MV-4-11 (cell line): ENCODE measurements around the gene SMIM33.
"Not testable (repeated sequence)": the region's sequence is repeated elsewhere in the genome, so short reads cannot be mapped to it uniquely, and the experiment has no call there.

Experiments
- DNase-seq: peaks from one replicate; lab custom pipeline; 2025; lab: John Stamatoyannopoulos, UW

The SMIM33 gene

DNA sequence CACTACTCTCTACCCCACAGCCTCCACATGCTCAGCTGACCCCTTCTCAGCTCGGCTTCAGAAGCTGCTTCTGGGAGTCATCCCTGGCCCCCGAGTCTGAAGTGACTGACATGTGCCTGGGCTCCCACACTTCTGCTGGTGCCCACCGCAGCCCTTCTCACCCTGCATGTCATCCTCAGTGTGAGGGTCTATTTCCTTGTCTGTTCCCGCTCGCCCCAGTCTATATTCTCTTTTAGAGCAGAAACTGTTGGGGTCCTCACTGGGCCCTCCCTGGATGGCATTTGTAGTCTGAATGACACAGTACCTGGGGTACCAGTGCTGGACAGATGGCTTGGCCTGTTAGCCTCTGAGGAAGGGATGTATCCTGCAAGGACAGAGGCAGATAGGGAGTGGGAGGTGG is 13.6 kb upstream of the SMIM33 start:
- no peak for DNase-seq

DNA sequence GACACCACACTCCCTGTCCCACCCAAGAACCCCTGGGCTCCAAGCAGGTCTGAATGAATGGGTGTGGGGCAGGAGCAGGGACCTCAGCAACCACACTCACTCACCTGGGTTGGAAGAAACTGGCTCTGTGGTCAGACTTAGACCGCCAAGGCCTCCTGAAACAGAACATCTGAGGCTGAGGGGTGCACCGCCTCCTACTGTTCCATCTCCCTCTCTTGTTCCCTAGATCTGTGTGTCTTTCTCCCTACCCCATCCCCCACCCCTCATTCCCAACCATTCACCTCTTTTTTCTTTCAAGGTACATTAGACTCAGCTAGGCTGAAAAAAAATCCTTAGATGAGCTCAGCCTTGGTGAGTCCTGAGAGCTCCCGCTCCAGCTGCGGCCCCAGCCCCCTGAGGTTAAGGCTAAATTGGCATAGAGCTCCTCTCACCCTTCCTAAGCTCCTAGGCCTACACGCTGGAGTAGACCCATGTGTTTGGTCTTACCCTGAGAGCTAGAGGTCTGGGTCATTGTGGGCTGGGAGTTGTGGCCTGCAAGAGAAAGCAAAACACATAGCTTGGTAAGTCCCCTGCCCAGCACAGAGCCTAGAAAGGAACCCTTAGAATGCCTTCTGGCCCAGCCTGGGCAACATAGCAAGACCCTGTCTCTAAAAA is 13.0 kb upstream of the SMIM33 start:
- no peak for DNase-seq

DNA sequence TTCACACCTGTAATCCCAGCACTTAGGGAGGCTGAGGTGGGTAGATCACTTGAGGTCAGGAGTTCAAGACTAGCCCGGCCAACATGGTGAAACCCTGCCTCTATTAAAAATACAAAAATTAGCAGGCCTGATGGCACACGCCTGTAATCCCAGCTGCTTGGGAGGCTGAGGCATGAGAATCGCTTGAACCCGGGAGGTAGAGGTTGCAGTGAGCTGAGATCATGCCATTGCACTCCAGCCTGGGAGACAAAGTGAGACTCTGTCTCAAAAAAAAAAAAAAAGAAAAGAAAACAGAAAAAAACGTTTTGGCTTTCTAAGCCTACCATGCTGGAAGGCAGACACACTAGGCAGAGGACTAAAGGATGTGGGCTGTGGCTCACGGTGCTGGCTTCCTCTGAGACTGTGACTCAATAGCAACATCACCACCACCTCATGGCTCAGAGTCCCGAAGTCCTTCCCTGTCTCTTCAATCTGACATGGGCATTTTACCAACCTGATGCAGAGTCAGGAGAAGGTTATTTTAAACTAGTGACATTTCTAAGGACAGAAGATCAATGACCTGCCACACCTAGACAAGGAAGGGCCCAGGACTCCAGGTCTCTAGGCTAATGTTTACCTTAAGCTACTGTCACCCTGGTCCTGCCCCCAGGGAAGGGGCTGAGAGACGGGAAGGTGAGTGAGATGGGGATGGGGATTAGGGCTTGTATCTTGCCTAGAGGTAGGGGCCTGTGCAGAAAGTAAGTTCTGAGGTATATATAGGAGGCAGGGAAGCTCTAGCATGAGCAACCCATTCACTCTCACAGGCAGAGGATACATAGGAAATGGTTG is 12.0 kb upstream of the SMIM33 start:
- DNase-seq, result peak; percentile 83

DNA sequence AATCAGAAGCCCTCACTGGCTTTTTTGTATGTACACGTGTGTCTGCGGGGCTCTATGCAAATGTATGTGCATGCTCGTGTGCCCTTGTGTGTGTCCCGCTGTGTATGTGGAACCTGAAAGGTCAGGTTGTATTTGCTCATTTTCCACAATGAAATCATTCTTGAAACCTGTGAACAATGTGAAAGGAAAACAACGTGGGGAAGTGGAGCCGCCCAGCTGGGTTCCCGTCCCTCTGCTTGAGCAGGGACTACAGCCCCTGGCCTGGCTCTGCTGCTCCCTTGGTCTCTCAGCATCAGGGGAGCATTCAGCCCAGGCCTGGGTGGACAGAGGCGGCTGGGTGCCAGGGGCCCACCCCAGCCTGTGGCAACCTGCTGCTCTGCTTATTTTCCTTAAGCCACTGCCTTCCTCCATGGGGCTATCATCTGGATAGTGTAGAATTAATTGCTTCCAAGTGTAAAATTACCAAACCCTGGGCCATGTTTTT is 11.3 kb upstream of the SMIM33 start:
- DNase-seq, result no peak

DNA sequence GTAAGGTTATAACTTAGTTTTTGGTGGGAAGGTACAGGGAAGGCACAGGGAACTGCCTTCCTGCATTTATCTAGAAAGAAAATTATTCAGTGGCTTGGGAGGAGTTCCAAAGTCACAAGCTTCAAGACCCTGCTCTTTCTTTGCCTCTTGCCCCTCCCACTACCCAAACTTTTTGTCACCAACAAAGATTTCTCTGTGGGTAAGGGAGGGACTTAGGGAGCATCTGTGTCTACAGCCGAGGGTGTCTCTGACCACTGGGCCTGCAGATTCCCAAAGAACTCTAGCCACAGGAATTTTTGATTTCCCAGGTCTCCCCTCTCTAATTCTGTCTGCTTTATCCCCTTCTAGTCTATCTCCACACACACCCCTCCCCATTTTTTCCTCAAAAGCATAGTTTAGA is 10.3 kb upstream of the SMIM33 start:
- DNase-seq, result no peak

GRCh38 chr5:139461176-139461575 is 9.6 kb upstream of the SMIM33 start:
- no peak for DNase-seq

DNA sequence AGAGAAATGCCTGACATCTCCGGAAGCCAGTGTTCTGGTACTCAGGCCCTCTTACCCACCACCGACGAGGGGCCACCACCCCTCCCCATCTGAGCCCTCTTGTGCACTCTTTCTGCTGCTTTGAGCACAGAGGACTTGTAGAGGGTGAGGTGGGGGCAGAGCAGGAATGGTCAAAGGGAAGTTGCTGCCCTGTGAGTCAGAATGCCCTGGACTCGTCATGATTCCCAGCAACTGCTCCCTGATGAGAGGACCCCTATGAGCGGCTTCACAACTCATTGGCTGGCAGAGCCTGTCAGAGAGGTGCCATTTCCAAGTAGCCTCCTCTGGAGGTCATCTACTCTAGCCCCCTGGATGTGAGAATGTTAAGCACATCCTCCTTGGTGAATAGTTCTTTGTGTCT is 9.1 kb upstream of the SMIM33 start:
- no peak for DNase-seq

GRCh38 chr5:139462586-139463276 is 8.1 kb upstream of the SMIM33 start, which contains the start of gene ECSCR:
ECSCR (minus strand) TSS chr5:139462743; CDS start chr5:139462670, 73 bp downstream.
- no peak for DNase-seq

- DNase-seq, result peak; percentile 82
Observed at GRCh38 chr5:139468421-139468931, 2.3 kb upstream of the SMIM33 start.

DNA sequence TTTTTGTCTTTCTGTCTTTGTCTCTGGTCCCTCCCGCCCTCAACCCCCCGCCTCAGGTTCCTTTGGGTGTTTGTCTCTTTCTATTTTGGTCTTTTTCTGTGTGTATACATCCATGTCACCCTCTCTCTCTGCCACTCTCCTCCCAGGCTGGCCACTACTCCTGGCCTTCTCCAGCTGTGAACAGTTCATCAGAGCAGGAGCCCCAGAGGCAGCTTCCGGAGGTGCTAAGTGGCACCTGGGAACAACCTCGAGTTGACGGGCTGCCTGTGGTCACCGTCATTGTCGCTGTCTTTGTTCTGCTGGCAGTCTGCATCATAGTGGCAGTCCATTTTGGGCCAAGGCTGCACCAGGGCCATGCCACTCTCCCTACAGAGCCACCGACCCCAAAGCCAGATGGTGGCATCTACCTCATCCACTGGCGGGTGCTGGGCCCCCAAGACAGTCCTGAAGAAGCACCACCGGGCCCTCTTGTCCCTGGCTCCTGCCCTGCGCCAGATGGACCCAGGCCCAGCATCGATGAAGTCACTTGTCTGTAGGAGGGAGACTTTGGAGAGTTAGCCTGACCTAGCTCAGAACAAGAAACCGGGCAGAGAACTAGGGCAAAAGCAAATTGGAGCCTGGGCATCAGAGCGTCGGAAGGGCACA is 1.7 kb downstream of the SMIM33 start:
- no peak for DNase-seq

DNA sequence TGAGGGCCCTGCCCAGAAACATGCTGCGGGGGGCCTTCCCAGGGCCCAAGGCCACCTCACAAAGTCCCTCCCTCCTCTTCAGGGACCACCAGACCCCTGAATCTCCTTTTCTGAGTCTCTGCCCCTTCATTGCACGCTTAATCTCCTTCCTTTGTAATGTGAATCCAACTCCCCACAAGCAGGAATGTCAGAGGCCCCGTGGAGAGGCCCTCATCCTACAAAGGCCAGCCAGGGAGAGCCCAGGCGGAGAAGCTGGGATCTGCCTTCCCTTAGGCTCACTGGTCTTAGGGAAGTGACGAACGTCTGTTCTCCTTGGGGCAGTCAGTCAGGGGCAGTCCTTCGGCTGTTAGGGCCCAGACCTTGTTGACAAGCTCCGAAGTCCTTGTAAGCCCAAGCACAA is 2.3 kb downstream of the SMIM33 start:
- DNase-seq, result no peak

- no peak for DNase-seq
Observed at GRCh38 chr5:139473565-139473964, 2.8 kb downstream of the SMIM33 start.

DNA sequence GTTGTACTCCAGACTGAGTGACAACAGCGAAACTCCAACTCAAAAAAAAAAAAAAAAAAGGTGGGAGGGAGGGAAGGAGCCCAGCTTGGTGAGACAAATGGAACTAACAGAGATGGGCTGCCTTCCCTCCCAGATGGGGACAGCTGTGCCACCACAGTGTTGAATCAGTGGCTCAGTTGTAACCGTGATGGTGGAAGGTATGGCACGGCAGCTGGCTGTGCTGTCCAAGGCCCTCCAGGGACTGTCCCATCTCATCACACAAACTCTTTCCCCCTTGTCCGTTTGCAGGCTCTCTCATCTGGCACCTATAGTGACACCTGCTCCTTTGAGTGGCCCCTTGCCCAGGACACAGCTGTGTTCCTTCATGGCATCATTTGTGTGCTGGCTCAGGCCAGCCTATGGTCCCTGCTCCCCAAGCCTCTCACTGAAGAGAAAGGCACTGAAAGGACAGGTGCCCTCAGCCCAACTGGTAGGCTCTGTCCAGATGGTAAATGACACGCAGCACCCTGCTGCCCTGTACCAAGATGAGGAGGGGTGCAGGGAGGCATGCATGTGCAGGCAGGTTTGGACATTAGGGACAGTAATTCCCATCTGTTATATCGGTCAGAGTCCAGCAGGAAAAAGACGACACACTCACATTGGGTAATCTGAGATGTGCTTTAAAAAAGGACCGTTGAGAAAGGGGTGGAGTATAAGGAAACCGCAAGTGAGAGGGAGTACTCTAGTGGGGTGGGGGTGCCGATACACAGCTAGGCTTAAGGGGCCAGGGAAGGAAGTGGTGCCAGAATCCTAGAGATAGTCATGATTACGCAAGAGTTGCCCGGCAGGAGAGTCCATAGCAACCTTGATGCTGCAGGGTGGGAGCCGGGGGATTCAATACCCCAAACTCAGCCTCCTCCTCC is 4.3 kb downstream of the SMIM33 start:
- DNase-seq, result peak; percentile 98

DNA sequence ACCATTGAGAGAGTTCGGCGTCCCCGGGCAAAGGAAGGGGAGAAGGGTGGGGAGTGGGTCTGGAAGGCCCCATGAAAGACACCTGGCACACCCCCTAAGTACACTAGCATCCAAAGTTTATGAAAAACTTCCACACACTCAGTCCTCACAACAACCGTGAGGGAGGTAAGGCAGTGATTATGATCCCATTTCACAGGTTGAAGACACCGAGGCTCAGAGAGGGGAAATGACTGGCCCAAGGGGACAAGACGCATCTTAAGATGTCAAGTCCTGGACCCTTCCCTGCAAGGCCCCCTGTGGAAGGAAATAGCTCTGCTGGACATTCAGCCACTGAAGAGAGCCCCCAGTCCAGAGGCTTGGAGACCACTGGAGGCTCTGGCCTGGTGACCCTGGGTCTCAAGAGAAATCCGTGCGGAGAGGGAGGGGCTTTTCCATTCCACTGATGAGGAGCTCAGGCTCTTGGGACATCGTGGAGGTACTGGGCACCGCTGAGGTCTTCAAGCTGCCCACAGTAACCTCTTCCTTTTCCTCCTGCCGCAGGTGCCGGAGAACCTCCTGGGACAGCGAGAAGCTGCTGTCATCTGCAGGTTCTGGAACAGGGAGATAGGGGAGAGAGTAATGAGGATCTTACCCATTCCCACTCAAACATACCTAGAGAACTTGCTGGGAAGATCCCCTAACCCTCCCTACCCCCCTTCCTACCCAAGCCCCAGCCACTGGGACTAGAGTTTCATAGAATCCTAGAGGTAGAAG is 5.2 kb downstream of the SMIM33 start:
- DNase-seq, result no peak

- DNase-seq, result not testable (repeated sequence)
Observed at GRCh38 chr5:139478657-139479423, 8.0 kb downstream of the SMIM33 start.

DNA sequence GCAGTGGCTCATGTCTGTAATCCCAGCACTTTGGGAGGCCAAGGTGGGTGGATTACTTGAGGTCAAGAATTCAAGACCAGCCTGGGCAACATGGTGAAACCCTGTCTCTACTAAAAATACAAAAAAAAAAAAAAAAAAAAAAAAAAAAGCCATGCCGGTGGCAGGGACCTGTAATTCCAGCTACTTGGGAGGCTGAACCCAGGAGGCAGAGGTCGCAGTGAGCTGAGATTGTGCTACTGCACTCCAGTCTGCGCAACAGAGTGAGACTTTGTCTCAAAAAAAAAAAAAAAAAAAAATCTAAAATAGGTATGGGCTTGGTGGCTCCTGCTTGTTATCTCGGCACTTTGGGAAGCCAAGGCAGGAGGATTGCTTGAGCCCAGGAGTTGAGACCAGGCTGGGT is 8.9 kb downstream of the SMIM33 start:
- DNase-seq, result peak; percentile 7

DNA sequence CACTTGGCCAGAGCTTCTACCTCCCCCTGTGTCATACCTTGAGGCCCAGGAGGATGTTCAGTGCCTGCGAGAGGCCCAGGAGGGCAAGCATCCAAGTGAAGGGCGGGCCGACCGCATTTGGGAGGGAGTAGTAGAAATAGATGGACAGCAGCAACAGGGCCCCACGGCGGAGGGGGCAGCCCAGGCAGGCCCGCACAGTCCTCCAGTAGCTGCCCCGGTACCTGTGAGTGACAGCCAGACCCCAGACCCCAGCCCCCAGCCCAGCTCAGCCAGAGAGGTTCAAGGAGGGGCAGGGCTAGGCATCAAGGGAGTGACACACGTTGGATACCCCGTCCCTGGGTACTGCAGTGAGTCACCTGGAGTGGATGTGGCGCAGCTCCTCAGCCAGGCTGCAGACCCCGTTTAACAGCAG is 10.3 kb downstream of the SMIM33 start:
- no peak for DNase-seq

DNA sequence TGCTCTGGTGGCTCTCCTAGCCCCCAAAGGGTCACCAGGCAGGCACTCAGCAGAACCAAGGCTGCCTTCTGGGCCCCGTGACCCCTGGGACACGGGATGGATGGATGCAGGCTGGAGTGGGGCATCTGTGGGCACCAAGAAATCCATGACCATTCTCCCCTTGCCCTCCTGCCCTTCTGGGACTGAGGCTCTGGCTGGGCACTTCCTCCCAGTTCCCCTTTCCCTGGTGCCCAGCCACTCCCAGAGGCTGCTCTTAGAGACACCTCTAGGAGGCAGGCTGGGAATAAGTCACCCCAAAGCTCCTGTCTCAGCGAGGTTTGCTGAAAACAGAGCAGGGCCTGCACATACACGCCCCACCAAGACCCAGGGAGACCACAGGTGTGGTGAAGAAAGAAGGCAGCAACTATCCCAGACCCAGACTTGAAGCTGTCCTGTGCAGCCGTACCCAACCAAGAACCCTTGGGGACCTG is 10.8 kb downstream of the SMIM33 start:
- DNase-seq, result peak; percentile 72
